Activated CD4-positive, alpha-beta T cell treated with anti-CD3 and anti-CD28 coated beads for 1 hour (primary cell): ENCODE measurements around the gene TBX15.

Experiments
- DNase-seq: peaks from one replicate; pipeline ENCODE4 v3.0.0-alpha.2; 2020

TBX15 gene

DNA sequence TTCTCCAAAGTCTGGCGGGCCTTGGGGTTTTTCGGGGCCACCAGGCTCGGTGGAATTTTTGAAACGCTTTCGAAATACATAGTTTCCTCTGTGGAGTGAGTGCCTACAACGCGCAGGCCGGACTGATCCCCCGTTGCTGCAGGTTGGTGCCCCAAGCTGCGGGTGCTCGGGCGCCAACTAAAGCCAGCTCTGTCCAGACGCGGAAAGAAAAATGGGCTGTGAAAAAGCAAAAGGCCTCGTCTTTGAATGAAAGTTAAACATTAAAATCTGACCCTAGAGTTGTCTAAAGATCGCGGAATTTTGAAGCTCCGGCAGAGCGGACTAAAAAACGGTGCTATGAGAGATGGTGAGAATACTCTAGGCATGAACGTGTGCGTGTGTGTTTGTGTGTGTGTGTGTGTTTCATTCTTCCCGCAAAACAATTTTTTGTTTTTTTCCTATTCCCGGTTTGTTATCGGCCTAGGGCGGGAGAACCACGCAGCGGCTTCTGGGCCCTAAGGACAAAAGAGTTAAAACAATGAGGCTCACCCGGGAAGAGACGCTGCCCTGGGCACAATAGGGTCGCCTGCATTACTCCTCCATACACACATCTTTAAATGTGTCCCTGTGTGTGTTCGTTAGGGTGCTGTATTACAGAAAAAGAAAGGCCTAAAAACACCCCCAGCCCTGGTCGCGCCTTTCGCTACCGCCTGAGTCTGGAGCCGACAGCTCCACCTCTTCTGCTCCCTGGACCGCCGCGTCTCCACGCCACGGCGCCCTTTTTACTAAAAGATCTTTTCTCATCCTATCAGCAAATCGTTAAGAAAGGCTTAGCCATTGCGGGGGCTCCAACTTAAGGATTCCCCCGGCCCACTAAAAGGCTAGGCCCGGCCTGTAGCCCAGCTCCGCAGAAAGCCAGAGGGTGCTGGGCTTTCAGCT lies 3.2 kb downstream of the TBX15 start:
- no peak for DNase-seq

DNA sequence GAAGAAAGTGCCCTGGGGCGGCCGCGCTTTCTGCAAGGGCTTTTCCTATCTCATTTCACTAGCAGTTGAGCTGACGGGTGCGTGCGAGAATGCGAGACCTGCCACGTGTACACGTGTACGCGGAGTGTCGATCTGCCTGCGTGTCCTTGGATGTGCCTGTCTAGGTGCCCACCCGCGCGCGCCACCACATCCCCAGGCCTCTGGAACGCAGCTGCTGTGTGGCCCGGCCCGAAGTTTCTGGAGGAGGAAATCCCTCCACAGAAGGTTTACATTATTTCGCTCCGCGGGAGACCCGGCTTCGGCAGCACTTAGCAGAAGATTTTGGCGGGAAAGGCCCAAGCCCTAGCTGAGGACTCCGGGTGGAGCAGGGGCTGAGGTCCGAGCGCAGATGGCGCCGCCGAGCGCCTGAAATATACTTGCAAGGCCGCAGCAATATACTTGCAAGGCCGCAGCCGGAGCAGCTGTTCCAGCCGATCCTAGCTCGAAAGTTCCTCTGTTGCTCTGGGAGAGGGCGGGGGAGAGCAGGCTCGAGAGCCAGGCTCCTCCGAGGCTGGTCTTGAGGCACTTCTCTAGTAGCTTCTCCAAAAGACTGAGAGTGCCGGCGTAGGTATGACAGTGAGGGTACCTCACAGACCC lies 3.9 kb downstream of the TBX15 start:
- DNase-seq = no peak

DNA sequence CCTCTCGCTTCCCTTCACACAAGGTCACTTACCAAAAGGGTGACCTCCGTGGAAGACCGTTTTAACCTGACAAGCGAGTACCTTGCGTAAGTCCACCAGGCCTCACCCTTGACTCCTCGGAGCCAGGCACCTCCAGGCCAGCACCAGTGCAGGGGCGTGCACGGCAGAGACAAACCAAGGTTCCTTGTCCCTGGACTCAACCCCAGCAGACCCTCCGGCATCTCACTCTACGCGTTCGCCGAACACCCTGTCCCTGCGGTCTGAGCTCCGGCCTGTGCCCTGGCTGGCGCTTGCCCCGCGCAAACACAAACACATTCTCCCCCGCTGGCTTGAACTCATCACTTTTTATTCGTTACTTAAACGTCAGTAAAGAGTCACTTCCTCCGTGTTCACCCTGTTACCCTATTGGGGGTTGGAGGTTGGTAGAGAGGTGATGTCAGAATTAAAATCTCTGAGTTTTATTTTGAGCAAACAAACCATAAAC lies 4.5 kb downstream of the TBX15 start:
- DNase-seq = no peak

- DNase-seq = no peak
Measured at GRCh38 chr1:118982821-118983557, 5.2 kb downstream of the TBX15 start.

DNA sequence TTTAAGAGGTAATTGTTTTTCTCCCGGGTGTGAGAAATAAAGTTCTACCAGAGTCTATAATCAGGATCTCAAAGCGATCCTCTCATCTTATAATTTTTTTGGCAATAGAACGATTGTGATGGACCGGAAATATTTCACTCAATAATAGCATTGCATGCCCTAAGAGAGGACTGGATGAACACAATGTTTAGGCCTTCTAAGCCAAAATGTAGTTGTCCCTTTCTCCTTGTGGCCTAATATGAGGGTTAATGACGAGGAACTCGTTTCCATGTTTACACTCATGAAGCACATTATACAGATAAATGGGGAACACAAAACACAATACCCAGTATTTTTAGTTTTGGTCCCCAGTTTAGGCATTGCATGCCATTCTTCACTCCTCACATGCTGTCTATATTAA lies 5.9 kb downstream of the TBX15 start:
- no peak for DNase-seq

GRCh38 chr1:118981436-118981835 lies 6.7 kb downstream of the TBX15 start:
- no peak for DNase-seq

DNA sequence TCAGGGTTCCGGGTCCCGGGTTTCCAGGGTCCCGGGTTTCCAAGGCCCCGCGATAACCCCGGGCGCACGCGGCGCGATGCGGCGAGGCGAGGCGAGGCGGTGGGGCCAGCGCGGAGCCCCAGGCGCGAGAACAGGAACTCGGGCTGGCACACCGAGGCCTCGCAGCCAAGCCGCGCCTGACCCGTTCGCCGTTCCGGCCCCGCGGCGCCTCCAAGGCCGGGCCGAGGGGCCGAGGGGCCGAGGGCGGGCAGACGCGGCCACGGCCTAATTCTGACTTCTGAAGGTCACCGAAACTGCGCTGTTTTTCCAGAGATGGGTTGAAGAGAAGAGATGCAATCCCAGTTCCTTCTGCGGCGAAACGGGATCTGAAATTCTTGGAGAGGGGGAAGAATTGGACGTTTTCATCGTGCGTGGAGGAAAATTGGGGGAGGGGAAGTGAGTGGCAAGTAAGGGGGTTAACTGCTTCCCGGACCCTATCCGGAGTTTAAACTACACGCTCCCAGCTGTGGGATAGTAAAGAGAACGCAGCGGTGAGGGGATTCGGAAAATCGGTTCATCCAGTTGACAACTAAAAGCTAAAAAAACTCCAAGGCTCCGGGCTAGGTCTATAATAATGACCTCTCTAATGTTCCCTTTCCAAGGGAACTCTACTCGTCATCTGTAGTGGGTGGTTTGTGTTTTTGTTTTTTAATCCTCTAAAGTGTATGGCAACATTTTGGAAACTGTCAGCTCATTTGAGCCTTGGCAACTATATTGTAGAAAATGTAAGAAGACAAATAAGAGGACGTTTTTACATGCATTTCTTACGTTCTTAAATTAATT lies 8.2 kb downstream of the TBX15 start:
- DNase-seq = no peak

DNA sequence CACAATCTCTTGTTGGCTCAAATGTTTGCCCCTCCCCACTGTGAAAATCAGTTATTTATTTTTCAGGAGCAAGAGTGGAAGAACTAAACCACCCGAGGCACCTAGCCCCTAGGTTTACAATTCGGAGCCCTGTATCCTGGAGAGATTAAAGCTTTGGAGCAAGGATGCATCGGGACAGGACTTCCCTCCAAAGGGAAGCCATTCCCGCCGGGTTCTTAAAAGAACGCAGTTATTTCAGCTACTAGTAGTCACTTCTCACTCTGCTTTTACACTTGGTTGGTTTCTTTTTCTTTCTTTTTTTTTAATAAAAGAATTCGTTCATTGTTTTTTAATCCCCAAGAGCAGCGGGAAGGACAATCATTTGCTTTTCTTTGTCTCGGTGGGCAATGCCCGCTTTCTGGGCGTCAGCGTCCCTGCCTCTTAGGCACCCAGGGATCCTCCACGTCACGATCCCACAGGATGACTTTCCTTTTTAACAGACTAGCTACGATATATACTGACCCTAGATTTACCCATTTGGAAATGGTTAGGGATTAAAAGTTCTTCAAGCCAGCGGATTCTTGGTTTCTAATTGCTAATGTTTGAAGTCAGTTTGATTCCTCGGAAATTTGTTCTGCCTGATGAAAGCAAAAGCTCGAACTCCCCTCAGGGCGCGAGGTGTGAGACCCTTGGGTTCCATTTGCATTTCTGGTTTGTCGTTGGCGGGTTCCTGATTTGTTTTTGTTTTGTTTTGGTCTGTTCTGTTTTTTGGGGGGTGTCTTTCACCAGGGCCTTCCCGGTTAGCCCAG lies 9.0 kb downstream of the TBX15 start:
- DNase-seq = no peak

DNA sequence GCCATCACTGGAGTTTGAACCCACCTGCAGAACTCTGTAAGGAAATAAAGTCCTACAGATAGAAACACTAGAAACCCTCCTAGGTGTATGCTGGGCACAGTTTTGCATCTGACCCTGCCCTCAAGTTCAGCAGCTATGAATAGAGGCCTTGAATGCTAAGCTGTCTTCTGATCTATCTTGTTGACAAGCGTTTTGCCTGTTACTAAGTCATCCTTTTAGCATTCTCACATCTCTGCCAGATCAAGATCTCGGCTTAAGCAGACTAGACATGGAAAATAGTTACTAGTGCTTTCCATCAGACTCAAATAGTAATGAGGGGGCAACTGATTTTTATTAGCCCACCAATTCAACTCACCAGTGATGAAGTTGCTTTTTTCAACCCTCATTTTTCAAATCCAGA lies 10.5 kb downstream of the TBX15 start:
- DNase-seq = no peak

GRCh38 chr1:118974661-118975060 lies 13.5 kb downstream of the TBX15 start:
- DNase-seq = no peak

DNA sequence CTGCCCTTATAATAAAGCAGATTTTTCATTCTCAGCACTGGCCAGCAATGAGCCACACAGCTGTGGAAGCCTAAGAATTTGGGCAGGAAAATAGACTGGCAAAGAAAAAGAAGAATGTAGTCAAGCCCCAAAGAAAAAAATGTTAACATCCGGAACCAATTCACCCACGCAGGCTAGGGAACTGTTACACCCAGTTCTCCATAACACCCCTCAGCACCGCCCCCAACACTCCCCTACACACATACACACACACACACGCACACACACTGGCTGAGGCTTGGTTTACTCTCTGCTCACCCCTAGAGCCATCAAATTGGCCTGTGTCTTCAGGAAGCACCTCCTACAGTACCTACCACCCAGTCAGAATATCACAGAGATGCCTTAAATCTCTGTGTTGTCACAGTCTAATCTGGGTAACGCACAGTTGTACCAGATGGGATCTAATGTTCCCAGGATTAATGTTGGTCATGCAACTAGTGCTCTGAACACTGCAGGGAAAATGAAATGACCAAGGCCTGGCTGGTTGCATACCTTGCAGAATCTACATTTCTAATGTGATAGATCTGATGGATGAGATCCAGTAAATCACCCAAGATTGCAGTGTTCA lies 14.5 kb downstream of the TBX15 start:
- no peak for DNase-seq

- no peak for DNase-seq
Measured at GRCh38 chr1:118973032-118973431, 15.1 kb downstream of the TBX15 start.

DNA sequence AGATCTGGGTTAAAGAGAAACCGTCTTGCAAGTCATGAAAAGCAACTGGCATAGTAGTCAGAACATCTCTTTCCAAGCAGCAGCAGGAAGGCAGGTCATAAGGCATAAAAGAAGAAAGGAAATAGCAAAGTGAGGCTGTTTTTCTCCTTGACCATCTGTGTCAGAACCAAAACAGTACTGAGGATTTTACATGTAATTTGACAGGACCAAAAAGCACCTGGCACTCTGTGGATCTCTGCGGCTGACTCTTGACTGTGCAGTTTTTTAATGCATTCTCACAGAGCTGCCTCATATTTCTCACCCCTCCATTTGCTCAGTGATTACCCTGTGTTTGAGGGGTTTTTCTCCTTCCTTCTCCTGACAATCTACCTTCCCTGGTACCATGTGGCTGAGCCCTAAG lies 17.7 kb downstream of the TBX15 start:
- DNase-seq = no peak

GRCh38 chr1:118963456-118964430 lies 24.4 kb downstream of the TBX15 start:
- DNase-seq = no peak

GRCh38 chr1:118963138-118963455 lies 25.0 kb downstream of the TBX15 start:
- DNase-seq = no peak

DNA sequence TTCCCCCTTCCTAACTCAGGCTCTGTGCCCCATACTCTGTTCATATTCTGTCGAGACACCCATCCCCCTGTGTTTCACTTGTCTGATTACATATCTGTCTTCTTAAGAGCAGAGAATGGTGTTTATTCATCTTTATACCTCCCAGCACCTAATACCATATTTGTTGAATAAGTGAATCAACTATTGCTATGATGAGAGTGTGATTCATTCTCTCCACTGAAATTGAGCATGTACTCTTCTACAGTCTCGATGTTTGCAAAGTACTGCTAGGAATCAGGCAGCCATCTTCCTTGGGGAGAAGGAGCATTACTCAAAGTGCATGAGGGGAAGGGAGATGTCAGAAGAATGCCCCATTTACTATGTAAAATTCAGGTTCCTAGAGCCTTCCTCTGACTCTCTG lies 27.0 kb downstream of the TBX15 start:
- DNase-seq = no peak

DNA sequence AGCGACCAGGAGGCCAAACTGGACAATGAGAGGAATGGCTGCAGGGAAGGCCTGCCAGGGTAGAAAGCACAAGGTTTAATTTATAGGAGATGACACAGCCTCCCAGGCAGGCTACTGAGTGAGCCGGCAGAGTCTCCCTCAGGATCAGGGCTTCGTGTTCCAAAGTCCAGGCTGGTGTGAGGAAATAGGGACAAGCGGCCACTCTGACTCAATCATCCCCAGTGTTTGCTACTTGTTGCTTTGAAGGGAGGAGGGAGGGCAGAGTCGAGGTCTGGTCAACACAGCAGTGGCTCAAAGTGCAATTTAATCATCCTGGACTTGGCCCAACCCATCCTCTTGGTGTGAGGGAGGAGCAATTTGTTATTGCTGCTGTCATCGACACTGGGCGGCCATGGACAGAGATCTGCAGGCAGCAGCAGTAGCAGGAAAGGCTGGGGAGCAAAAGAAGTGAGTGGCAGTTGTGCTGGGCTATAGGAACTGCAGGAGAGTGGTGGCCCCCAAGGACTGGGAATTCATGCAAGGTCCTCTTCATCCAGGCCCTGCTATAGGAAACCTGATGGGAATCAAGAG lies 27.5 kb downstream of the TBX15 start:
- no peak for DNase-seq

DNA sequence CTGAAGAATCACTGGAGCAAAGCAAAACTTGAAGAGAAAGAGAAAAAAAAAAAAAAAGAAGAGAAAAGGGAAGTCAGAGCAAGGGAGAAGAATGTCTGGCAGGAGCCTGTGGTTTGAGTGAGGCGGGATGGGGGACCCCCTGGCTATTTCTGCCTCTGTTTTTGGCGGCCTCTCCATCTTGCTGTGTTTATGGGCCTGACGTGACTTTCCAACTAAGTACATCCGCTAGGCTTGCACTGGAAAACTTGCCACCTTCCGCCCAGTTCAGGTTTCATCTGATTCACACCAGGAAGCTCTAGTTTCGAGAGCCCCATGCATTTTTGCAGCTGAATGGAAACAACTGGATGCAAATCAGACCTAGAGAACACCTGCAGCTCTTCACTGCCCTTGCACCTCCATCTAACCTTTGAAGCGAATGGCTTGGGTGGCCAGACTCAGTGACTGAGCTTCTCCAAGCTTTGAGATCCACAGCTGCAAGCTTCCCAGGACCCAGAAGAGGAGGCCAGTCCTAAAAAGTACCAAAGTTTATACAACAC lies 28.0 kb downstream of the TBX15 start:
- DNase-seq = no peak

DNA sequence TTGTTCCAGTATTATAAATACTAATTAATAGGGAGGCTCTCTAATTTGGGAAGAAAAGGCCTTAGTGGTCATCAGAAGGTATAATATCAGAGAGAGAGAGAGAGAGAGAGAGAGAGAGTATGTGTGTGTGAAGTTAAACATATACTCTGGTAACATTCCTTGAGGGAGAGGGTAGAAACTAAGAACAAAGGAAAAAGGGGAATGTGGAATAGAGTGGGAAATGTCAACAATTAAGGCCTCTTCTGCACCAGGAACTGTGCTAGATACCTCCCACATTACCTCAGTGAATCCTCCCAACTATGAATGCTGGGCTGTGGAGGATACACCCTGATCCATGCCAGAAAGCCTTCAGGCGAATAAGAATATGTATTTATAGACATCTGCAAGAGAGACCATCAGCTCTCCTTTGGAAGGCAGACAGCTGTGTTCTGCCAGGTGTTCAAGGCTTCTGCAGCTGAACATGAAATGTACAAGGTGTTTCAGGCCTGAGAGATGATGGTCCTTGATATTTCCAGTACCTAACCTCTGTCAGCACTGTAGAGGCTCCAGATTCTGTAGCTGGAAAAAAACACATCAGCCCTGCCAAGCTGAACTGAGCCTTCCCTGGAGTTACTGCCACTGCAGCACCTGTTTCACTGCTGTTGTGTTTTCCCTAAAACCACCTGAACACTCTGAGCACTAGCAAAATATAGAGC lies 29.1 kb downstream of the TBX15 start:
- no peak for DNase-seq
